Chondrocyte (in vitro differentiated cells): ENCODE data around the gene NHLRC4. TPM values are rescaled to one million over a fixed set of nuclear protein-coding genes. Genes with fewer than 3 reads are reported as not detected.

ENCODE experiments used
- DNase-seq: peaks from one replicate; pipeline ENCODE4 v3.0.0; 2021; ENCODE audit warnings: mixed read lengths, low spot score
- H3K27ac Mint-ChIP-seq: one replicate; pipeline ENCODE4 v1.8.0; 2021; ENCODE audit warnings: mild to moderate bottlenecking, moderate library complexity, mixed read lengths; ENCODE audit not compliant: unreplicated experiment
- H3K27me3 Mint-ChIP-seq: 2 replicates; pipeline ENCODE4 v1.8.0; 2021; ENCODE audit warnings: low read depth, mixed read lengths
- H3K36me3 Mint-ChIP-seq: 2 replicates; pipeline ENCODE4 v1.8.0; 2021; ENCODE audit warnings: low read depth, mixed read lengths
- H3K4me1 Mint-ChIP-seq: 2 replicates; pipeline ENCODE4 v1.8.0; 2021; ENCODE audit warnings: low read depth, mild to moderate bottlenecking, mixed read lengths
- H3K4me3 Mint-ChIP-seq: one replicate; pipeline ENCODE4 v1.8.0; 2021; ENCODE audit warnings: mild to moderate bottlenecking, moderate library complexity, mixed read lengths; ENCODE audit not compliant: unreplicated experiment
- H3K9me3 Mint-ChIP-seq: 2 replicates; pipeline ENCODE4 v1.8.0; 2021; ENCODE audit warnings: low read depth, mixed read lengths
- total RNA-seq: library from RNA; stranded (reverse); gene quantifications from 3 replicates; pipeline ENCODE4 v1.2.1, GENCODE V29; 2021
- TF ChIP-seq, protein P1 (sequence below): fragments of 200-600 bp; sonication (generic); IDR thresholded peaks from 2 replicates; pipeline ENCODE4 v1.5.0; 2021; ENCODE audit warnings: antibody characterized with exemption, mild to moderate bottlenecking, moderate library complexity

The NHLRC4 gene
- total RNA-seq, 1 donor from 2014 or later = not detected

GRCh38 chr16:533391-534123 is 33.2 kb upstream of the NHLRC4 start:
- TF ChIP-seq, protein P1, sequence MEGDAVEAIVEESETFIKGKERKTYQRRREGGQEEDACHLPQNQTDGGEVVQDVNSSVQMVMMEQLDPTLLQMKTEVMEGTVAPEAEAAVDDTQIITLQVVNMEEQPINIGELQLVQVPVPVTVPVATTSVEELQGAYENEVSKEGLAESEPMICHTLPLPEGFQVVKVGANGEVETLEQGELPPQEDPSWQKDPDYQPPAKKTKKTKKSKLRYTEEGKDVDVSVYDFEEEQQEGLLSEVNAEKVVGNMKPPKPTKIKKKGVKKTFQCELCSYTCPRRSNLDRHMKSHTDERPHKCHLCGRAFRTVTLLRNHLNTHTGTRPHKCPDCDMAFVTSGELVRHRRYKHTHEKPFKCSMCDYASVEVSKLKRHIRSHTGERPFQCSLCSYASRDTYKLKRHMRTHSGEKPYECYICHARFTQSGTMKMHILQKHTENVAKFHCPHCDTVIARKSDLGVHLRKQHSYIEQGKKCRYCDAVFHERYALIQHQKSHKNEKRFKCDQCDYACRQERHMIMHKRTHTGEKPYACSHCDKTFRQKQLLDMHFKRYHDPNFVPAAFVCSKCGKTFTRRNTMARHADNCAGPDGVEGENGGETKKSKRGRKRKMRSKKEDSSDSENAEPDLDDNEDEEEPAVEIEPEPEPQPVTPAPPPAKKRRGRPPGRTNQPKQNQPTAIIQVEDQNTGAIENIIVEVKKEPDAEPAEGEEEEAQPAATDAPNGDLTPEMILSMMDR = no peak
- Mint-ChIP-seq H3K4me3 (no peak overlapping the region), H3K27ac (peak overlapping the region; percentile 32), H3K27me3 (no peaks in the 10 kb centered on the region), H3K9me3 (no peaks in the 10 kb centered on the region), H3K36me3 (no peaks in the 10 kb centered on the region), H3K4me1 (peaks cover 32% of the 10 kb centered on the region)
- no peak for DNase-seq

DNA sequence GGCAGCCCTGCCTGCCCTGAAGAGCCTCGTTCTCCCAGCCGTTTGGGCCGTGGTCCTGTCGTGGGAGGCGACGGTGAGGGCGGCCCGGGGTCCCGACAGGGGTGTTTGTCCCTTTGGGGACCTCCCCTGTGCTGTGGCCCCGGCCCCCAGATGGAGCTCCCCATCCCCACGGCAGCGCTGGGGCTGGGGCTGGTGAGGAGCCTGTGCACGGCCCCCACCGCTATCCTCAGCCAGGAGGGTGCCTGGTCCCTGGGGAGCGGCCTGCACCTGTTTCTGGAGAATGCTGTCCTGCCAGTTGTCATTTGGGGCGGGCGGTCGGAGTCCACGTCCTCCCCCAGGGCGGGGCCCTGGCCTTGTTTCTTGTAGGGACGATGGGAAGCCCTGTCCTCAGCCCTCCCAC is 32.7 kb upstream of the NHLRC4 start:
- DNase-seq = no peak
- H3K9me3 Mint-ChIP-seq = no peaks in the 10 kb centered on the region
- no peaks in the 10 kb centered on the region for H3K27me3 Mint-ChIP-seq
- no peak overlapping the region for H3K4me3 Mint-ChIP-seq
- H3K27ac Mint-ChIP-seq = no peak overlapping the region
- TF ChIP-seq, protein P1 = no peak
- no peaks in the 10 kb centered on the region for H3K36me3 Mint-ChIP-seq
- H3K4me1 Mint-ChIP-seq = peaks cover 31% of the 10 kb centered on the region

GRCh38 chr16:534856-535445 is 31.9 kb upstream of the NHLRC4 start:
- Mint-ChIP-seq H3K36me3 (no peaks in the 10 kb centered on the region), H3K27ac (peak overlapping the region; percentile 91), H3K27me3 (no peaks in the 10 kb centered on the region), H3K4me1 (peaks cover 28% of the 10 kb centered on the region), H3K9me3 (no peaks in the 10 kb centered on the region), H3K4me3 (no peak overlapping the region)
- no peak for DNase-seq
- TF ChIP-seq, protein P1 = no peak

DNA sequence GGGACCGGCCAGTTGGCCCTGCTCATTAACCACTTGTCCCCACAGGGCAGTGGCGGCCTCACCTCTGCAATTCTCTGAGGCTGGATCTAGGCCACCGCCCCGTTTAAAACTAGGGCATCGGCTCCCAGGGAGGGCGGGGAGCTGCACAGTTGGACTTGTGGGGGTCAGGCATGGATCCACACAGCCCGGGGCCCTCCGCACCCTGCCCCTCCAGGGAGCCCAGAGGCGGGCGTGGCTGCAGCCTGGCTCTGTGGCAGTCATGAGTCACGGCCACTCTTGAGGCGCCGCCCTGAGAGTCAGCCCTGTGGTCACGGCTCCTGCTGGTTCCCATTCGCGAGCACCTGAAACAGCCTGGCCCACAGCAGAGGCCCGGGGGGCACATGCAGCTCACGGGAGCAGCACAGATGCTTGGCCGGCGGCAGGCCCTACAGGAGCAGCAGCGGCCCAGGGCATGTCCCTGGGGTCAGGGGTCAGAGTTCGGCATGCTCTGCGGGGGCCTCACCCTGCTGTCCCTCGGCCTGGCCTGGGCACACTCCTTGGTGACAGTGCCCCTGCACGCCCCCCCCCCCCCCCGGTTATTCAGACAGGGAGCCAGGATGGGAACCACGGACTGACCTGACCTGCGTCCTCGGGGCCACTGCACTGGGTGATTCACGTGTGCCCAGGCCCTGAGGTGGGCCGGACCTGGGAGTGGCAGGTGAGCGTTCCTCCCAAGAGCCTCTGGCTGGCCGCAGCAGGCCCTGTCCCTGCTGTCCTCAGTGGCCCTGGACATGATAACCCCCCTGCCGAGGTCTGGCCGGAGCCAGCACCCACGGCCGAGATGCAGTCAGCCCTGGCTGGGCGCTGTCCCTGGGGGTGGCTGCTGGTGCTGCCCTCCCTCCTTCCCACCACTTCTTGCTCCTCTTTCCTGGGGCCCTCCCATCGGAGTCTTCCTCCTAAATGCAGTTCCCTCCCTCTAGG is 31.1 kb upstream of the NHLRC4 start:
- Mint-ChIP-seq H3K4me3 (no peak overlapping the region), H3K27ac (peak overlapping the region; percentile 91), H3K9me3 (no peaks in the 10 kb centered on the region), H3K27me3 (no peaks in the 10 kb centered on the region), H3K4me1 (peaks cover 23% of the 10 kb centered on the region), H3K36me3 (no peaks in the 10 kb centered on the region)
- TF ChIP-seq, protein P1 = peak; percentile 26
- DNase-seq = no peak

- Mint-ChIP-seq H3K4me3 (no peak overlapping the region), H3K27me3 (no peaks in the 10 kb centered on the region), H3K9me3 (no peaks in the 10 kb centered on the region), H3K36me3 (no peaks in the 10 kb centered on the region), H3K27ac (no peak overlapping the region), H3K4me1 (peaks cover 23% of the 10 kb centered on the region)
- TF ChIP-seq, protein P1 = no peak
- no peak for DNase-seq
These were observed 30.1 kb upstream of the NHLRC4 start for GRCh38 chr16:536746-537145.
